Sigmoid colon (tissue), 4 donors: Measurements from ENCODE around the gene KCNF1.

ENCODE experiments used
- EP300 ChIP-seq, 4 donors: sonication (generic); formaldehyde crosslinking; IDR thresholded peaks; one replicate each; pipeline ENCODE4 v1.6.1; 2017; ENCODE audit warnings: antibody characterized with exemption in 4 of 4
- POLR2A ChIP-seq, 2 donors: fragments of 450-650 bp; IDR thresholded peaks; one replicate each; pipeline ENCODE4 v1.6.1; 2016; ENCODE audit warnings: antibody characterized with exemption in 2 of 2, mild to moderate bottlenecking in 2 of 2, moderate library complexity in 2 of 2
- TF ChIP-seq, protein P1 (sequence below), 4 experiments: fragments of 450-650 bp in 3 of 4; fragments of 200-600 bp in 1 of 4; IDR thresholded peaks; one replicate each; pipeline ENCODE4 v1.5.1; 2016 to 2019; ENCODE audit warnings: antibody characterized with exemption in 4 of 4, mild to moderate bottlenecking in 3 of 4, moderate library complexity in 2 of 4

GRCh38 chr2:10882568-10882967 is 29.2 kb upstream of the KCNF1 start:
- no peak for TF ChIP-seq POLR2A (IDR thresholded peaks at IDR 0.05)
- TF ChIP-seq, protein P1, sequence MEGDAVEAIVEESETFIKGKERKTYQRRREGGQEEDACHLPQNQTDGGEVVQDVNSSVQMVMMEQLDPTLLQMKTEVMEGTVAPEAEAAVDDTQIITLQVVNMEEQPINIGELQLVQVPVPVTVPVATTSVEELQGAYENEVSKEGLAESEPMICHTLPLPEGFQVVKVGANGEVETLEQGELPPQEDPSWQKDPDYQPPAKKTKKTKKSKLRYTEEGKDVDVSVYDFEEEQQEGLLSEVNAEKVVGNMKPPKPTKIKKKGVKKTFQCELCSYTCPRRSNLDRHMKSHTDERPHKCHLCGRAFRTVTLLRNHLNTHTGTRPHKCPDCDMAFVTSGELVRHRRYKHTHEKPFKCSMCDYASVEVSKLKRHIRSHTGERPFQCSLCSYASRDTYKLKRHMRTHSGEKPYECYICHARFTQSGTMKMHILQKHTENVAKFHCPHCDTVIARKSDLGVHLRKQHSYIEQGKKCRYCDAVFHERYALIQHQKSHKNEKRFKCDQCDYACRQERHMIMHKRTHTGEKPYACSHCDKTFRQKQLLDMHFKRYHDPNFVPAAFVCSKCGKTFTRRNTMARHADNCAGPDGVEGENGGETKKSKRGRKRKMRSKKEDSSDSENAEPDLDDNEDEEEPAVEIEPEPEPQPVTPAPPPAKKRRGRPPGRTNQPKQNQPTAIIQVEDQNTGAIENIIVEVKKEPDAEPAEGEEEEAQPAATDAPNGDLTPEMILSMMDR (IDR thresholded peaks at IDR 0.05): no peak
- no peak for TF ChIP-seq EP300 (IDR thresholded peaks at IDR 0.05)
